Trophoblast cell (in vitro differentiated cells and primary cell): ENCODE measurements around the gene HBA2.

Experiments
- DNase-seq, 2 donors: peaks; one replicate each; pipeline ENCODE4 v3.0.0-alpha.2; 2016
- H2AFZ ChIP-seq: 2 replicates; pipeline ENCODE4 v1.6.1; 2013; ENCODE audit warnings: low read length, moderate library complexity, mild to moderate bottlenecking; ENCODE audit not compliant: insufficient read depth, poor library complexity
- H2AK5ac ChIP-seq: 2 replicates; pipeline ENCODE4 v1.6.1; 2013; ENCODE audit warnings: mild to moderate bottlenecking, low read length
- H2BK120ac ChIP-seq: 2 replicates; pipeline ENCODE4 v1.6.1; 2013; ENCODE audit warnings: low read length, mild to moderate bottlenecking, moderate library complexity; ENCODE audit not compliant: insufficient read depth, poor library complexity
- H2BK12ac ChIP-seq: 2 replicates; pipeline ENCODE4 v1.6.1; 2013; ENCODE audit warnings: mild to moderate bottlenecking, low read length, moderate library complexity
- H2BK5ac ChIP-seq: 2 replicates; pipeline ENCODE4 v1.6.1; 2013; ENCODE audit warnings: low read length, low read depth, moderate library complexity, mild to moderate bottlenecking; ENCODE audit not compliant: poor library complexity
- H3K14ac ChIP-seq: 2 replicates; pipeline ENCODE4 v1.6.1; 2013; ENCODE audit warnings: mild to moderate bottlenecking, low read length
- H3K18ac ChIP-seq: 2 replicates; pipeline ENCODE4 v1.6.1; 2013; ENCODE audit warnings: mild to moderate bottlenecking, low read length
- H3K23ac ChIP-seq: 2 replicates; pipeline ENCODE4 v1.6.1; 2013; ENCODE audit warnings: low read length
- H3K27ac ChIP-seq: 2 replicates; pipeline ENCODE4 v1.5.1; 2013; ENCODE audit warnings: low read depth, mild to moderate bottlenecking, inconsistent platforms, low read length, moderate library complexity
- H3K27me3 ChIP-seq: 2 replicates; pipeline ENCODE4 v1.6.1; 2013; ENCODE audit warnings: inconsistent platforms, mild to moderate bottlenecking, low read length, moderate library complexity; ENCODE audit not compliant: insufficient read depth
- H3K36me3 ChIP-seq, 2 experiments: 1 replicate in 1 of 2; 2 replicates in 1 of 2; pipeline ENCODE4 v1.6.1; 2013; ENCODE audit warnings: low read length in 2 of 2, mild to moderate bottlenecking in 2 of 2, moderate library complexity in 1 of 2; ENCODE audit not compliant: insufficient read depth in 2 of 2, control insufficient read depth in 1 of 2
- H3K4ac ChIP-seq: 2 replicates; pipeline ENCODE4 v1.6.1; 2013; ENCODE audit warnings: low read depth, mild to moderate bottlenecking, low read length, moderate library complexity
- H3K4me1 ChIP-seq, 2 experiments: 1 replicate in 1 of 2; 2 replicates in 1 of 2; pipeline ENCODE4 v1.6.1; 2013; ENCODE audit warnings: low read length in 2 of 2, mild to moderate bottlenecking in 2 of 2, moderate library complexity in 1 of 2; ENCODE audit not compliant: insufficient read depth in 2 of 2, control insufficient read depth in 1 of 2
- H3K4me2 ChIP-seq: 2 replicates; pipeline ENCODE4 v1.6.1; 2013; ENCODE audit warnings: inconsistent platforms, mild to moderate bottlenecking, low read length, moderate library complexity
- H3K4me3 ChIP-seq: 2 replicates; pipeline ENCODE4 v1.5.1; 2013; ENCODE audit warnings: mild to moderate bottlenecking, low read depth, low read length, inconsistent platforms
- H3K79me1 ChIP-seq: one replicate; pipeline ENCODE4 v1.6.1; 2013; ENCODE audit warnings: low read length
- H3K79me2 ChIP-seq: 2 replicates; pipeline ENCODE4 v1.6.1; 2013; ENCODE audit warnings: low read length, mild to moderate bottlenecking; ENCODE audit not compliant: control insufficient read depth, insufficient read depth, poor library complexity
- H3K9ac ChIP-seq: 2 replicates; pipeline ENCODE4 v1.6.1; 2013; ENCODE audit warnings: mild to moderate bottlenecking, low read length
- H3K9me3 ChIP-seq: 2 replicates; pipeline ENCODE4 v1.6.1; 2013; ENCODE audit warnings: low read depth, mild to moderate bottlenecking, control low read depth, inconsistent platforms, low read length; ENCODE audit not compliant: insufficient read depth
- H4K12ac ChIP-seq: 2 replicates; pipeline ENCODE4 v1.6.1; 2013; ENCODE audit warnings: low read depth, mild to moderate bottlenecking, low read length, moderate library complexity
- H4K8ac ChIP-seq: 2 replicates; pipeline ENCODE4 v1.6.1; 2013; ENCODE audit warnings: low read depth, mild to moderate bottlenecking, low read length, moderate library complexity
- H4K91ac ChIP-seq: one replicate; pipeline ENCODE4 v1.6.1; 2013; ENCODE audit warnings: low read depth, mild to moderate bottlenecking, low read length, moderate library complexity
- WGBS: extraction: QIAGEN DNeasy Blood & Tissue Kit; methylation state at CpG from one replicate; pipeline ENCODE4 v1.1.7; 2013; ENCODE audit warnings: missing lambda C conversion rate; ENCODE audit not compliant: insufficient read length, insufficient coverage; ENCODE audit errors: extremely low coverage; 5-methylcytosine and 5-hydroxymethylcytosine counted together

Gene HBA2

GRCh38 chr16:130533-131173 lies 42.0 kb upstream of the HBA2 start:
- no peak overlapping the region for H2AFZ ChIP-seq
- H3K27ac ChIP-seq: no peak overlapping the region
- no peaks in the 10 kb centered on the region for H3K27me3 ChIP-seq
- H3K4ac ChIP-seq: no peak overlapping the region
- no peaks in the 10 kb centered on the region for H3K9me3 ChIP-seq
- H3K14ac ChIP-seq: no peak overlapping the region
- no peaks in the 10 kb centered on the region for H3K36me3 ChIP-seq
- no peak overlapping the region for H3K9ac ChIP-seq
- no peak overlapping the region for H2BK120ac ChIP-seq
- no peak overlapping the region for H3K4me3 ChIP-seq
- H3K23ac ChIP-seq: no peak overlapping the region
- H2AK5ac ChIP-seq: no peak overlapping the region
- no peak overlapping the region for H2BK12ac ChIP-seq
- no peak overlapping the region for H2BK5ac ChIP-seq
- no CpG with 5 or more reads among the region's 15 CpGs for WGBS
- no peak overlapping the region for H4K91ac ChIP-seq
- DNase-seq: no peak
- no peak overlapping the region for H3K18ac ChIP-seq
- H4K12ac ChIP-seq: no peak overlapping the region
- H3K4me2 ChIP-seq: no peak overlapping the region
- H3K79me2 ChIP-seq: no peaks in the 10 kb centered on the region
- H3K79me1 ChIP-seq: no peaks in the 10 kb centered on the region
- H3K4me1 ChIP-seq: no peaks in the 10 kb centered on the region
- no peak overlapping the region for H4K8ac ChIP-seq

DNA sequence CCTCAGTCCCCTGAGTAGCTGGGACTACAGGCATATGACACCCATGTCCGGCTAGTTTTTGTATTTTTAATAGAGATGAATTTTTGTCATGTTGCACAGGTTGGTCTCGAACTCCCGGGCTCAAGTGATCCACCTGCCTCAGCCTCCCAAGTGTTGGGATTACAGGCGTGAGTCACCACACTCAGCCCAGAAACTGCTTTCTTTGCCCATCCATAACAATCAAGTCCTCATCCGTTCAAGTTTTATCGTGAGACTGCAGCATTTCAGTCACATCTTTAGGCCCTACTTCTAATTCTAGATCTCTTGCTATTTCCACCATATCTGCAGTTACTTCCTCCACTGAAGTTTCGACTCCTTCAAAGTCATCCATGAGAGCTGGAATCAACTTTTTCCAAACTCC lies 40.6 kb upstream of the HBA2 start:
- Histone ChIP-seq H3K4me3 (no peak overlapping the region), H2BK12ac (no peak overlapping the region), H3K9me3 (no peaks in the 10 kb centered on the region), H4K12ac (no peak overlapping the region), H3K4me1 (no peaks in the 10 kb centered on the region), H3K23ac (no peak overlapping the region), H3K4ac (no peak overlapping the region), H3K79me1 (no peaks in the 10 kb centered on the region), H2AK5ac (no peak overlapping the region), H3K4me2 (no peak overlapping the region), H3K36me3 (no peaks in the 10 kb centered on the region), H3K14ac (no peak overlapping the region), H4K91ac (no peak overlapping the region), H3K18ac (no peak overlapping the region), H3K9ac (no peak overlapping the region), H2BK120ac (no peak overlapping the region), H3K27me3 (no peaks in the 10 kb centered on the region), H3K27ac (no peak overlapping the region), H2BK5ac (no peak overlapping the region), H4K8ac (no peak overlapping the region), H3K79me2 (no peaks in the 10 kb centered on the region), H2AFZ (no peak overlapping the region)
- no CpG with 5 or more reads among the region's 7 CpGs for whole genome bisulfite sequencing
- DNase-seq: no peak

DNA sequence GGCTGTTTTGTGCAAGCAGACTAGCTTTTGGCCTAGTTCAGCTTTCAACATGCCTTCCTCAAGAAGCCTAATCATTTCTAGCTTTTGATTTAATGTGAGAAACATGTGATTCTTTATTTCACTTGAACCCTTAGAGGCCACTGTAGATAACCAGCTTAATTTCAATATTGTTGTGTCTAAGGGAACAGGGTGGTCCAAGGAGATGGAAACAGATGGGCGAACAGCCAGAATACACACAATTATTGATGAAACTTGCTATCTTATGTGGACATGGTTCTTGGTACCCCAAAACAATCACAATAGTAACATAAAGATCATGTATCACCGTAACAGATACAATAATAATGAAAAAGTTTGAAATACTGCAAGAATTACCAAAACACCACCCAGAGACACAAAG lies 39.0 kb upstream of the HBA2 start:
- no CpG with 5 or more reads among the region's 2 CpGs for WGBS
- no peak overlapping the region for H3K18ac ChIP-seq
- H3K14ac ChIP-seq: no peak overlapping the region
- no peak overlapping the region for H3K4me3 ChIP-seq
- no peak overlapping the region for H2BK120ac ChIP-seq
- peaks cover 4% of the 10 kb centered on the region for H3K79me1 ChIP-seq
- H4K91ac ChIP-seq: no peak overlapping the region
- no peaks in the 10 kb centered on the region for H3K9me3 ChIP-seq
- H3K4me2 ChIP-seq: no peak overlapping the region
- no peak overlapping the region for H4K12ac ChIP-seq
- H2BK12ac ChIP-seq: no peak overlapping the region
- H3K23ac ChIP-seq: no peak overlapping the region
- no peak overlapping the region for H3K4ac ChIP-seq
- no peak overlapping the region for H3K27ac ChIP-seq
- no peak overlapping the region for H4K8ac ChIP-seq
- no peak for DNase-seq
- peaks cover 2% of the 10 kb centered on the region for H3K79me2 ChIP-seq
- no peak overlapping the region for H3K9ac ChIP-seq
- no peak overlapping the region for H2AK5ac ChIP-seq
- no peak overlapping the region for H2BK5ac ChIP-seq
- no peak overlapping the region for H2AFZ ChIP-seq
- no peaks in the 10 kb centered on the region for H3K36me3 ChIP-seq
- peaks cover 0 to 2% of the 10 kb centered on the region in 2 experiments for H3K4me1 ChIP-seq
- no peaks in the 10 kb centered on the region for H3K27me3 ChIP-seq

GRCh38 chr16:138049-138417 lies 34.6 kb upstream of the HBA2 start:
- H3K14ac ChIP-seq: peak overlapping the region; percentile 96
- peak in 1 of 2 donors; percentile 32 for DNase-seq
- H3K27me3 ChIP-seq: no peaks in the 10 kb centered on the region
- H3K9ac ChIP-seq: peak overlapping the region; percentile 93
- no CpG with 5 or more reads among the region's 30 CpGs for WGBS
- H2BK12ac ChIP-seq: no peak overlapping the region
- peaks cover 6% of the 10 kb centered on the region for H3K79me1 ChIP-seq
- peak overlapping the region; percentile 98 for H4K8ac ChIP-seq
- H2BK5ac ChIP-seq: peak overlapping the region; percentile 78
- H4K12ac ChIP-seq: peak overlapping the region; percentile 100
- H3K79me2 ChIP-seq: peaks cover 2% of the 10 kb centered on the region
- peak overlapping the region; percentile 81 for H3K4me3 ChIP-seq
- peak overlapping the region; percentile 57 for H2BK120ac ChIP-seq
- peak overlapping the region; percentile 98 for H4K91ac ChIP-seq
- peak overlapping the region; percentile 97 for H3K4ac ChIP-seq
- H3K23ac ChIP-seq: no peak overlapping the region
- peaks cover 0 to 2% of the 10 kb centered on the region in 2 experiments for H3K4me1 ChIP-seq
- H3K18ac ChIP-seq: peak overlapping the region; percentile 93
- H2AK5ac ChIP-seq: peak overlapping the region; percentile 76
- H3K4me2 ChIP-seq: peak overlapping the region; percentile 91
- peak overlapping the region; percentile 92 for H2AFZ ChIP-seq
- no peaks in the 10 kb centered on the region for H3K36me3 ChIP-seq
- H3K9me3 ChIP-seq: no peaks in the 10 kb centered on the region
- peak overlapping the region; percentile 42 for H3K27ac ChIP-seq
